GM19035 (cell line): ENCODE measurements around the gene CD300H.
"Not testable (repeated sequence)": the region's sequence is repeated elsewhere in the genome, so short reads cannot be mapped to it uniquely, and the experiment has no call there.

Experiments used
- ATAC-seq: cut with Tn5 transposase; IDR thresholded peaks from one replicate; pipeline ENCODE4 v1.9.1; 2021; ENCODE audit not compliant: unreplicated experiment

Gene CD300H

GRCh38 chr17:74585711-74586110 lies 18.4 kb upstream of the CD300H start:
- ATAC-seq = no peak

GRCh38 chr17:74584292-74585060 lies 17.2 kb upstream of the CD300H start:
- no peak for ATAC-seq

- ATAC-seq = no peak
These were observed 15.3 kb upstream of the CD300H start for GRCh38 chr17:74582633-74583032.

GRCh38 chr17:74579900-74580299 lies 12.6 kb upstream of the CD300H start:
- no peak for ATAC-seq

GRCh38 chr17:74578979-74579378 lies 11.7 kb upstream of the CD300H start:
- no peak for ATAC-seq

GRCh38 chr17:74574489-74575142 lies 7.3 kb upstream of the CD300H start:
- no peak for ATAC-seq

- ATAC-seq = not testable (repeated sequence)
These were observed 6.3 kb upstream of the CD300H start for GRCh38 chr17:74573635-74574034.

GRCh38 chr17:74573169-74573568 lies 5.9 kb upstream of the CD300H start:
- no peak for ATAC-seq

- ATAC-seq = no peak
These were observed 4.4 kb upstream of the CD300H start for GRCh38 chr17:74571621-74572270.

- no peak for ATAC-seq
These were observed 2.0 kb upstream of the CD300H start for GRCh38 chr17:74569020-74570003.

- no peak for ATAC-seq
These were observed 981 bp upstream of the CD300H start for GRCh38 chr17:74568106-74568873.

GRCh38 chr17:74566132-74566753 lies 1.1 kb downstream of the CD300H start:
- ATAC-seq = no peak

GRCh38 chr17:74565126-74565525 lies 2.2 kb downstream of the CD300H start:
- ATAC-seq = no peak

- no peak for ATAC-seq
These were observed 4.0 kb downstream of the CD300H start for GRCh38 chr17:74563358-74563757.

GRCh38 chr17:74561586-74561985 lies 5.7 kb downstream of the CD300H start:
- no peak for ATAC-seq

- ATAC-seq = no peak
These were observed 8.3 kb downstream of the CD300H start for GRCh38 chr17:74558882-74559519.

- not testable (repeated sequence) for ATAC-seq
These were observed 8.9 kb downstream of the CD300H start for GRCh38 chr17:74558402-74558801.

GRCh38 chr17:74555427-74555940 lies 11.8 kb downstream of the CD300H start:
- ATAC-seq = no peak

GRCh38 chr17:74554909-74555308 lies 12.4 kb downstream of the CD300H start:
- ATAC-seq = no peak
